Stimulated activated naive CD8-positive, alpha-beta T cell treated with anti-CD3 and anti-CD28 coated beads, Interleukin-15, Interleukin-2, amounts not matched to agents 100 U/mL and 50 U/mL, for 24 hours (primary cell): ENCODE measurements around the gene DBN1.
A peak's percentile ranks its signal among the peaks of the same experiment; 100 is the strongest.

ENCODE experiments used
- ATAC-seq: fragments of 150-1000 bp; cut with Tn5 transposase; one replicate; pipeline ENCODE4 v1.10.0; 2021
- DNase-seq: peaks from one replicate; pipeline ENCODE4 v3.0.0; 2021

The DBN1 gene

GRCh38 chr5:177504086-177505056, 30.9 kb upstream of the DBN1 start:
- ATAC-seq (no peak), DNase-seq (no peak)

DNA sequence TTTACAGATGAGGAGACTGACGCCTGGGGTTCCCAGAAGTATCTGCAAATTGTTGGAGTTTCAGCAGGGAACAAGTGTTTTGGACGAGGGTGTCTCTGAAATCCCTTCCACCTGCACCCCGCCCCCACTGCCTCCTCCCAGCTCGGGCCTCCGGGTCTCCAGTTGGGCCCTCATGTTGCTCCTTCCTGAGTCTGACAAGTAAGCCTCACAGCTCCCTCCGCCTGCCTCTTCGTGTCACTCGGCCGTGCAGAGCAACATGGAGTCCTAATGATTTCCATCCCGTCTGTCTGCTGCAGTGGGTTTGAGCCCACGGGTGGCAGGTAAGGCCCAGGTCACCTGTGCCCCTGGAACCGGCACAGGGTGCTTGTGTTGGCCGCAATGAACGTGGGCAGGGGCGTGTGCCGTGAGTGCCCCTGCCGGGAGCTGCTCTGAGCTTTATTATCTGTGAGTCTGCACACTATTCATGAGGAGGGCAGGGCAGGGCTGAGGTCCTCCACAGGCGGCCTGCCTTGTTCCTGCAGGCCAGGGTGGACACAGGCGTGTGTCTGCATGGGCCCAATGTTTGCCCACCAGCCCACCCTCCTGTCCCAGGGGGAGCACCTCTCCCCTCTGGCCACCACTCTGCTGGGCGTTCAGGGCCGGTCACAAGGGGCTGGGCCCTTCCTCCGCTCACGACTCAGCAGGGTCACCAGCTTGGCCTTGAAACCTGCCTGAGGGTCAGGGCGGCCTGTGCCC, 30.1 kb upstream of the DBN1 start:
- no peak for ATAC-seq
- no peak for DNase-seq

GRCh38 chr5:177502886-177503285, 29.5 kb upstream of the DBN1 start:
- no peak for DNase-seq
- ATAC-seq = no peak

- no peak for ATAC-seq
- no peak for DNase-seq
Measured at GRCh38 chr5:177501874-177502678, 28.6 kb upstream of the DBN1 start.

GRCh38 chr5:177500685-177501522, 27.5 kb upstream of the DBN1 start:
- DNase-seq (peak; percentile 95), ATAC-seq (peak; percentile 37)

- no peak for ATAC-seq
Measured at GRCh38 chr5:177499842-177500241, 26.4 kb upstream of the DBN1 start.

DNA sequence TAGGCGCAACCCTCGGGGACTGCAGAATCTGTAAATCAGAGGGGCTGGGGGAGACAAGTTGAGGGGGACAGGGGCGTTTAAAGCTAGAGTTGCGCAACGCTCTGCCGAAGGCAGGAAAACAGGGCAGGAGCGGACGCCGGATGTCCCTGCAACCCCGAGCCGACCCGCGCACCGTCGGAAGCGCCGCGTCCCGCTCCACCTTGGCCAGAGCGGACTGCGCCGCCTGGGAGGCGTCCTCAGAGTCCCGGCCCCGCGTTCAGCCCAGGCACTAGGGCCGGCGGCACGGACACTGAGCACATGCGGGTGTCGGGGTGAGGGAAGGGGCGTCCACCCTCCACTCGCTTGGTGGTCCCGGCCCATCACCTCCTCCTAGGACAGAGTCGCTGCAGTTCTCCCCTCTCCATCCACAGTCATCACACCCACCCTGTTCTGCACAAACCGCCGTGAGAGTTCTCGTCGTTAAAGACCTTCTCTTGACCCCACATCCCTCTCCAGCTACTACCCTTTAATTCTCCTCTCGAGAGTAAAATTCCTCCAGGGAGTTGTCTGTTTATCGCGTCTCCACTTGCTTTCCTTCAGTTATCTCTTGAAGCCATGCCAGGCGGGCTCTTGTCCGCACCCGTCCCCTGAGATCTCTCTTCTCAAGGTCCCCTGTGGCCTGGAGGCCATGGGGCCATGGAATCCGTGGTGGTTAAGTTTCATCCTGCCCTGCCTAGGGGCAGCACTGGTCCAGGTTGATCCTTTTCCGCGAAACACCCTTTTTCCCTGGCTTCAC, 24.8 kb upstream of the DBN1 start:
- peak; percentile 55 for DNase-seq
- no peak for ATAC-seq

More at GRCh38 chr5:177499842-177500241, 26.4 kb upstream of the DBN1 start:
- DNase-seq = no peak

DNA sequence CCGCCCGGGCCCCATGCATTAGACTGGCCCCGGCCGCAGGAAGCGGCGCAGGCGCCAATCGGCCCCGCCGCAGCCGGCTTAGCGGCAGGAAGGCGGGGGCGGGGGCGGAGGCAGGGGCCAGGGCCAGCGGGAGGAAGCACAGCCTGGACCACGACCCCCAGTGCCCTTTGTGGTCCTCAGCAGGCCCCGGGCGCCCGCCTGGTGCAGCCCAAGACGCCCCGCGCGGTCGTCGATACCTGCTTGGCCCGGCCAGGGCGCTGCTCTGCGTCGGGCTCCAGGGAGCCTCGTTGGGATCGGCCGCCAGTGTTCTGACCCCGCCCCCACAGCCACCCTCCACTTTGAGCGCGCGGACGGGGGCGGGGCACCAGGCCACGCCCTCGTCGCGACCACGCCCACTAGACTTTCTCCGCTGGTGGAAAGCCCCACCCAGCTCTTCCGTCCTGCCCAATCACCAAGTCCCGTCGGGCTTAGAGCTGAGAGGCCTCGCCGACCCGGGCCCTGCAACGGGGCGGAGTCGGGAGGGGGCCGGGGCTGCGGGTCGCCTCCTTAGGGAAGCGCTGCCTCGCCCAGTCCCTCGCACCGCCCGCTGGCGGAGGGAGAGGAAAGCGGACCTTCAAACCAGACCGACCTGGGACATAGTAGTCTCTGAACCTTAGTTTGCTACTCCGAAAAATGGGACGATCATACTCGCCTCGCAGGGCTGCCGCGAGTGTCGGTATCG, 24.0 kb upstream of the DBN1 start, which contains the start of gene PDLIM7:
PDLIM7 (minus strand) TSS at position 313 of the 721 bp plus-strand sequence. CDS start 1,092 bp downstream, outside the sequence.
- DNase-seq (peak; percentile 97), ATAC-seq (peak; percentile 79)

- peak; percentile 59 for DNase-seq
- peak; percentile 2 for ATAC-seq
Measured at GRCh38 chr5:177496727-177497291, 23.4 kb upstream of the DBN1 start.

- DNase-seq = no peak
Measured at GRCh38 chr5:177496070-177496726, 22.8 kb upstream of the DBN1 start.

GRCh38 chr5:177495243-177496060, 22.0 kb upstream of the DBN1 start:
- ATAC-seq (no peak), DNase-seq (no peak)

More at GRCh38 chr5:177496070-177496726, 22.8 kb upstream of the DBN1 start:
- ATAC-seq = no peak

GRCh38 chr5:177494346-177495195, 21.1 kb upstream of the DBN1 start:
- ATAC-seq (peak; percentile 60), DNase-seq (peak; percentile 59)

DNA sequence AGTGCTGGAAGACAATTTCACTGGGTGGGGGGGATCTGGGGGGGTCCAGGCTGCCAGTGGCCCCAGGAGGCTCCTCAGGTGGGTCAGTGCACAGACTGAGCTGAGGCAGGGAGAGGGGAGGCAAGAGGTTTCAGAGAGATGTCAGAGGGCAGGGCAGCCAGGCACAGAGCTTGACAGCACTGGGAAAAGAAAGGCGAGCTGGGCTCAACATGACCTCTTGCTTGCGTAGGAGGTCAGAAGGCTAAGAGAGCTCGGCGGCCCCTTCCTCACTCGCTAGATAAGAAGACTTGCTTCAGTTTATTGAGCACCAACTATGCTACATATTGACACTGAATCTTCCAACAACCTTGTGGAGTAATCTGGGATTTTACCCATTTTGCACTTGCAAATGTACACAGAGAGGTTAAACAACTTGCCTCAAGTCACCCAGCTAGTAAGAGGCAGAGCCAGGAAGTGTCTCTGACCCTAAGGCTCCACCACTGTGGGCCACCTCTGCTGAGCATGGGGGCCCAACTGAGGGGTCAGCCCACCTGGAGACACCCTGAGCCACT, 20.4 kb upstream of the DBN1 start:
- no peak for ATAC-seq
- DNase-seq = no peak

- DNase-seq (no peak), ATAC-seq (no peak)
Measured at GRCh38 chr5:177492841-177493240, 19.4 kb upstream of the DBN1 start.

DNA sequence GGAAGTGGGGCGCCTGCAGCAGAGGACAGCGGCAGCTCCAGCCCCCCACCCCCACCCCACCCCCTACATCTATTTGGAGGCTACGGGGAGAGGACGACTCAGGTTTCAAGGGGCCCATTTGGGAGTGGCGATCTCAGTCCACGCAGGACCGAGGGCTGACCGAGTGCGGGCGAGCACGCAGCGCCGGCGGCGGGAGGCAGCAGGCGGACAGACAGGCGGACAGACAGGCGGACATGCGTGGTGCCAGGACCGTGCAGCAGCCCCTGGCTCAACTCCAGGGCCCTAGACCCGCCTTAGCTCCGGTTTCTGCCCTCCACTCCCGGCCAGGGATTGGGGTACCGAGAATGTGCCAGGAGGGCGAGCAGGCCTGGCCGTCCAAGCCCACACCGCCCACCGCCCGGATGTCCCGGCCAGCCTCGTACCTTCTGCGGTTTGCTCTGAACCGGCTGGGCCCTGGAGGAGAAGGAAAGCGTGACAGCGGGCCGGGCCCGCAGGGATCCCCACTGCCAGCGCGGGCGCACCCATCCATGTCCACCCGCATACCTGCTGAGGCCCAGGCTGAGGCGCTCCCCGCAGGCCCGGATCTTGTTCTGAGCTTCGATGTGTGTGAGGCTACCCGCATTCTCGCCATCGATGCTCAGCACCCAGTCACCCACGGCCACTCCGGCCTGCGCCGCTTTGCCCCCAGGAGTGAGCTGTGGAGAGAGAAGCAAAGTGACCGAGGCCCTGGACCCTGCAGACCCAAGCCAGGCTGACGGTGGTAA, 18.7 kb upstream of the DBN1 start:
- DNase-seq = no peak
- ATAC-seq = no peak

GRCh38 chr5:177491429-177491945, 18.1 kb upstream of the DBN1 start:
- ATAC-seq (no peak), DNase-seq (peak; percentile 69)
